Measurements from ENCODE around the gene PPIL1.
A peak's percentile ranks its signal among the peaks of the same experiment; 100 is the strongest.

PPIL1 gene

DNA sequence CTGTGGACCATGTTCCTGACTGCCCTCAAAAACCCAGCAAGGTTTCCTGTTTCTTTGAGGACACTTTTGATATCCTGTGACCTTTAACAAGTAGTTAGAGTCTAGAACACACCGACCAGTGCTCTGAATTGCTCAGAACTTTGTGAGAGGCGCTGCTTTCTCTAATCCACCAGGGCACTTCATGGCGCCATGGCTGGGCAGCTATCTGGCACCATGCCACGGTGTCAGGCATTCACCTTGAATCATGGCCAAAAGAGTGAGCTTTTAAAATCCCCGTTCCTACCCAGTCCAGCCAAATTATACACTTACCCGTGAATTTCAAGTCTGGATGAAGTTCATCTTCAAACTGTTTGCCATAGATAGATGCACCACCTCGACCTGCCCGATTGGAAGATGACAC is 18.3 kb downstream of the PPIL1 start:
- no peak for DNase-seq (ENCODE audit: low read depth in 1 of 2, low spot score in 1 of 2)

GRCh38 chr6:36855750-36856149 is 18.9 kb downstream of the PPIL1 start:
- DNase-seq (ENCODE audit: low read depth in 1 of 2, low spot score in 1 of 2), result no peak

DNA sequence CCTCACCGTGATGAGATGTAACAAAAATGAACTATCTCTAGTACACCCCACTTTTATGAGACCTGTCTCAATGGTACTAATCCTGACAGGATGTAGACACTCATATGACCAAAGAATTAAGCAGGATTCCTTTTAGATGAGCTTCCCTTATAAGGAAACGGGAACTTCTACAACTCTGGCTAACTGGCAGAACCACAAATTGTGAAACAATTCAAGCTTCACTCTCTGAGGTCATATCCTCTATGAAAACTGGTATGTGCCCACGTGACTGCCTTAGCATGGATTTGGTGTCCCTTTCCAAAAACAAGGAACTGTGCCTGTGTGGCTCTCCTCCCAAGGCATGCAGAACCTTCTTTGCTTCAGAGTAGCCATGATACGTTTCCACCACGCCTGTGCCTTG is 21.3 kb downstream of the PPIL1 start:
- DNase-seq (ENCODE audit: low read depth in 1 of 2, low spot score in 1 of 2), result no peak

DNA sequence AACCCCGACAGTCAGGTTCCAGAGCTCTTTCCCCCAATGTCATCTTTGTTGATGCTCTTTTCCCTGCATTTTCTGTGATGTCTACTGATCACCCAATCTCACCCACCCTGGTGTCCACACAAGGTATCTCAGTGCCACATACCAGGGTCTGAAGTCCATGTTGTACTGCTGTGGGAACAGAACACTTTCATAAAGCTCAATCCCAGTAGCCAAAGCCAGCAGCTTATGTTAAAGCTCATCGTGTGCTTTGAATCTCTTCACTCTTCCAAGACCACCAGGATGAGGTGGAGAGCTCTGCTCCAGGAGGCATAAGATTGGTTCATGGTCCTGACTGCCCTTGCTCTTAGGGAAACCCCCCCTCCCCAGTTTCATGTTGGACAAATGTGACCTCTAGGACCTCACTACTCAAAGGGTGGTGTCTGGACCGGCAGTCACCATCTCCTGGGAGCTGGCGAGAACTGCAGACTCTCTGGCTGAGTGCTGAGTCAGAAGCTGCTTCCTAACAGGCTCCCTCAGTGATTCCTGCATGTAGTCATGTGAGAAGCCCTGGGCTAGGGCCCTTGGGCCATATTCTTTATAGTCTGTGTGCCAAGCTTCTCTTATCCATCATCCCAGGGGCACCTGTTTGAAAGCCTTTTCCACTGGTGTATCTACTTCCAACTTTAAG is 22.0 kb downstream of the PPIL1 start:
- no peak for DNase-seq (ENCODE audit: low read depth in 1 of 2, low spot score in 1 of 2)

- DNase-seq (ENCODE audit: low read depth in 1 of 2, low spot score in 1 of 2), result no peak
Measured at GRCh38 chr6:36851626-36852025, 23.0 kb downstream of the PPIL1 start.

- DNase-seq (ENCODE audit: low read depth in 1 of 2, low spot score in 1 of 2), result no peak
Measured at GRCh38 chr6:36851149-36851614, 23.4 kb downstream of the PPIL1 start.

DNA sequence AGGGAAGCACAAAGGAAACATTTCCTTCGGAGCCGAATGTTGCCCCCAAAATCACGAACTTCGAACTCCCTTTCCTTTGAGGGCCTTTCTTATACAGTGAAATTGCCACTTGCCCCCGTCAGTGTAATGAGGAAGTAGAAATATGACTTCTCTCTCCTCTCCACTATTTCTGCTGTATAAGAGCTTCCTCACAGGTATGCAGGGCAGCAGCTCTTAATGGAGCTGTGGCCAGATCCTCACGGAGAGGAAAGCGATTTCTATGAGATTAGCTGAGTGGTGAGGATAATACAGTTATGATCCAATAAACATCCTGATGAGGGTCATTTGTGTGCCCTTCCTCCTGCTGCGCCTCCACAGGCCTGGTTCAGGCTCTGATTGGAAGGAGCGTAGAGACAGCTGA is 24.6 kb downstream of the PPIL1 start:
- DNase-seq (ENCODE audit: low read depth in 1 of 2, low spot score in 1 of 2), result no peak

DNA sequence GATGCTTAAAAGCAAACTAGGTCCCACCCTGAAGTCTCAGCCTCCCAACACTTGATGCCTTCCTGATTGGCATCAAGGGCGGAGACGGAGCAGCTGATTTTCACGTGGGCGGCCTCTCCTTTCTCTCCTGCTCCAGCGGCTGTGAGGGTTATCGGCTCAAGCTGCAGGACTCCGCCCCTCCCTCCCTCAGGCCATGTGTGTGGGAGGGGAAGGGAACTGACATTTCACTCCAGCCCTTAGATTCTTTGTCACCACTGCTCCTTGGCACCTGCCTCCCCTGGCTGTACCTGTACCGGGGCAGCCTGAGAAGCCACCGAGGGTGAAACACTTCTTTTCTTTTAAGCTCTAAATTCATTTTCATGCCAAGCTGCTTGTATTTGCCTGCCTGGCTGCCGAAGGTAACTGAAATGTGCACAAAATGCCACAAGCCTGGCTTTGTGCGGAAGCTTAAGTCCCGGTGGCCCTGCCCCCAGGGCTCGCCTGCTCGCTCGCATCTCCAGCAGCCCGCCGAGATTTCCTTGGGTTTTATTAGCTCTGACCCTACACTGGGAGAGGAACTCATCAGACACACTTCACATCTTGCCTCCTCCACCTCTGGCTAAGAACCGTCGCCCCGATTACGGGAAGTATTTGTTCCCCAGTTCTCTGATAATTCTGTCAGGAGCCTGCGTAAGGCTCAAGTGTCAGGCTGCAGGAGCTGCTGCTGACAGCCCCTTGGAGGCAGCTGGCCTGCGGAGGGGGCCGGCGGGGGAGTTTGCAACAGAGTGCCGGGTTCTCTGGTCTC is 25.8 kb downstream of the PPIL1 start:
- DNase-seq (ENCODE audit: low read depth in 1 of 2, low spot score in 1 of 2), result no peak

GRCh38 chr6:36847991-36848390 is 26.6 kb downstream of the PPIL1 start:
- DNase-seq (ENCODE audit: low read depth in 1 of 2, low spot score in 1 of 2), result no peak

DNA sequence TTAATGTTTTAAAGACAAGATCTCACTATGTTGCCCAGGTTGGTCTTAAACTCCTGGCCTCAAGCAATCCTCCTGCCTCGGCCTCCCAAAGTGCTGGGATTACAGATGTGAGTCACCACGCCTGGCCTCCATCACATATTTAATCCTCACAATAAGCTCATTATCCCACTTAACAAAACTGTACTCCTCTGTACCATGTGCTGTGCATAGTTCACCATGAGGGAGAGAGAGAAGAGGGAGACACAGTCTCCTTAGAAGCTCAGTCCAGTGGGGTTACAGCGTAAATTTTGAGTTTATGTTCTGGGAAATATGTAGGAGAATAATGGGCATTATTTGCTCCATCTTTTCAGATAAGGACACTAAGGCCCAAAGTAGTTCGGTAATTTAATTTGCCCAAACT is 27.5 kb downstream of the PPIL1 start:
- no peak for DNase-seq (ENCODE audit: low read depth in 1 of 2, low spot score in 1 of 2)

DNA sequence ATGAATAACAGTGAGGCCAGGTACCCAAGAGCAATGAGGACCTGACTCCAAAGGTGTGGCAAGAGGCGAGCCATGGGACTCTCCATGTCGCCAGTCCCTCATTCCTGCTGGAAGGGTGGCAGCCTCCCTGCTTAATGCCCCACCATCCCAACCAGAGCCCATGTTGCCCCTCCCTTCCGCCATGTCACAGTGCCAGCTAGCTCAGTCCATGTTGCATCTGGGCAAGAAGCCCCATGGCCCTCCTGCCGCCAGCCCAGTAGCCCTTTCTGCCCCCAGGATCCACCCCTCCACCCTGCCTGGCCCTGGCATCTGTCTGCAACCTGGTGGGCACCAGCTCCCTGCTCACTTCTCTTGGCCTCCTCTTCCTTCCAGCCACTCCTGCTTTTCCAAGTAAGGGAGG is 29.4 kb downstream of the PPIL1 start:
- no peak for DNase-seq (ENCODE audit: low read depth in 1 of 2, low spot score in 1 of 2)

- no peak for DNase-seq (ENCODE audit: low read depth in 1 of 2, low spot score in 1 of 2)
Measured at GRCh38 chr6:36844232-36845170, 30.1 kb downstream of the PPIL1 start.

DNA sequence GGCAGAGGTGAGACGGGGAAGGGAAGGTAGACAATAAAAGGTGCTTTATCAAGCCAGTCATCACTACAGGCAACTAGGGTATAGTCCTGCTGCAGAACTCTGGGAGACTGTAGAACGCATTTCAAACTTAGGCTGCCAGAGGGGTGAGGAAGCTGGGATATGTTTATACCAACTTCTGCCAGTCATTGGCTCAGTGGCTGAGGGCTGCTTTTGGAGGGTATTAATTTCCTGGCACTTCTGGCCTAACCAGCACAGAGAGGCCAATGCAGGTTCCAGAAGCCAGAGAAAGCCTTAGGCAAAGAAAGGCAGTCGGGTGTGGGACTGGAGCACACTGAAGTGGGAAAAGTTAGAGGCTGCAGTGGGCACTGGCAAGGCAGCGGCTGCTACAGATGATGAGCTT is 31.4 kb downstream of the PPIL1 start:
- DNase-seq (ENCODE audit: low read depth in 1 of 2, low spot score in 1 of 2), result no peak

- no peak for DNase-seq (ENCODE audit: low read depth in 1 of 2, low spot score in 1 of 2)
Measured at GRCh38 chr6:36841756-36842155, 32.8 kb downstream of the PPIL1 start.

DNA sequence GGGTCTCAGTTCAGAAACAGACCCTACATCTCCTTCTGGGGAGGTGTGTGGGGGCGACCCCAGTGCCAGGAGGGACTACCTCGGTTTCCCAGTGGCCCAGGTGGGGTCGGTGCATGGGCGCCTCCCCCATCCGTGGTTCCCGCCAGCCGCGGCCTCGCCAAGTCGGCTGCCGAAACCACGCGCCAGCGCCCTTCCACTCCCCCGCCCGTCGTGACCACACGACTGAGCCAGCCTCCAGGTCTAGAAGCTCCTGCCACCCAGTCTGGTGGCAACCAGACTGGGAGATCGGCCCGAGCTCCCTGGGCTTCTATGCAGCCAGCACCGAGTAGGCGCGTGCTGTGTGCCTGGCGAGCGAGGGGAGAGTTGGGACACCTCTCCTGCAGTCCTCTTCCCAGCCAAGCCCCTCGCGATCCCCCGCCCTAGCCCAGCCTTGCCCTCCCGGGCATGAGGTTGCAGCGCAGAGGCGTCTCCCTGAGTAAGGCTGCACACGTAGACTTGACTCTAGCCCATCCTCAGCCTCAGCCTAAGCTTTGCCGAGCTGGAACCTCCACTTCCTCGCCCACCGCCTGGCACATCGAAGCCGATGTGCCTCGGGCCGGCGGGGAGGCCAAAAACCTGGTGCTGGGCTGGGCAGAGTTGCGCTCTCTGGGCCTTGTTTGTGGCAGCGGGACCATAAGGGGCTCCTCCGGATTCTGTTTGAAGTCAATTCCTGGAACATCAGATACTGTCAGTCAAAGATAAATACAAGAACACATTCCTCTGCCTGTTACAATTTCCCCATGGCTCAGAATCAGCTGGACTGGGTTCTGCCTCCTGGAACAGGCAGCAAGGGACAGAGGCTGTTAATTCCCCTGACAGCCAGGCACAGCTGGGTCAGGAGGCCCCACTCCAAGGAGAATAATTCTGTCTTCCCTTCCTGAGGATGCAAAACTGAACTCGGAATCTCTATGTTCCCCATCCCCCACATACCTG is 33.9 kb downstream of the PPIL1 start:
- DNase-seq (ENCODE audit: low read depth in 1 of 2, low spot score in 1 of 2), result no peak

- DNase-seq (ENCODE audit: low read depth in 1 of 2, low spot score in 1 of 2), result peak in 1 of 2 donors; percentile 30
Measured at GRCh38 chr6:36839749-36840431, 34.7 kb downstream of the PPIL1 start.

GRCh38 chr6:36838896-36839748 is 35.5 kb downstream of the PPIL1 start, which contains the start of gene CPNE5:
Gene CPNE5 (minus strand): TSS chr6:36839444. CDS start chr6:36839377, 67 bp downstream.
- no peak for DNase-seq (ENCODE audit: low read depth in 1 of 2, low spot score in 1 of 2)

DNA sequence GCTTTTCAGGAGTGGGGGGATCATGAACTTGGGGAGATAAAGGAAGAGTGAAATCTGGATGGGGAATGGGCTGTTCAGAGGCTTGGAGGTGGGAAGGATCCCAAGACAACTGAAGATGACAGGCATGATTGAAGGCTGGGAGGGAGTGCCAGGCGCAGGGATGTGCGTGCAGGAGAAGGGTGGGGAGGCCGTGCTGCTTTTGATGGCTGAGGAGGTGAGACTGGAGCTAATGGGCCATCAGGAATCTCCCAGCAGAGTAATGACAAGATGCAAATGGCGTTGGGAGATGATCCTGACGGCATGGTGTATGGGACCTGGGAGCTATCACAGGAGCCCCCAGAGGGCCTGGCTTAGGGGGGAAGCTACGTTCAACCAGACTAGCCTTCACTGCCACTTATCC is 36.9 kb downstream of the PPIL1 start:
- DNase-seq (ENCODE audit: low read depth in 1 of 2, low spot score in 1 of 2), result no peak

DNA sequence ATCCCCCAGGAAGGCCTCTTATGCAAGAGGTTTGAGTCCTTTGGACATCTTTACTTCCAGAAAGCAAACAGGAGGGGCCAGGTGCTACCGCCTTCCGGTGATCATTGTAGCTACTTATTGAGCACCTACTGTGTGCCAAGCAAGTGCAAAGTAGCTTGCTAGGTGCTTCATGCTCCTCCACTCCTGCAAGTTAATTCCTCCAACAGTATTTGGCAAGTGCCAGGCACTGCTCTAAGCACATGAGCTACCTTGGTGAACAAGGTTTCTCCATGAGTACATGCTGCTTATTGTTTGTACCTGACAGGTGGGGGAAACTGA is 37.6 kb downstream of the PPIL1 start:
- no peak for DNase-seq (ENCODE audit: low read depth in 1 of 2, low spot score in 1 of 2)
